ENCODE data around the gene UGGT1.
"Not testable (repeated sequence)": the region's sequence is repeated elsewhere in the genome, so short reads cannot be mapped to it uniquely, and the experiment has no call there.

The UGGT1 gene

DNA sequence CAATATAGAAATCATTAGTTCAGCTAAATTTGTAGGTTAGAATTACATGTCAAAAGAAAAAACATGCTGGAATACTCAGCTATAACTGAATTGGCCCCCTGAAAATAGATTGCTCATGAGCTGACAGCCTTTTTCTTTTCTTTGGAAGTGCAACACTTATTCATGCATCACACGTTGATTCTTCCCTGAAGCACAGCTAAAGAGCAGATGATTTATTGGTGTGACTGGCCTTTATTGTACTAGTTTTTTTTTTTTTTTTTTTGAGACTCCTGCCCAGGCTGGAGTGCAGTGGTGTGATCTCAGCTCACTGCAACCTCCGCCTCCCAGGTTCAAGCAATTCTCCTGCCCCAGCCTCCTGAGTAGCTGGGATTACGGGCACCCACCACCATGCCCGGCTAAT, 83.1 kb downstream of the UGGT1 start:
- DNase-seq, result not testable (repeated sequence)

GRCh38 chr2:128177315-128177714, 86.3 kb downstream of the UGGT1 start:
- no peak for DNase-seq

DNA sequence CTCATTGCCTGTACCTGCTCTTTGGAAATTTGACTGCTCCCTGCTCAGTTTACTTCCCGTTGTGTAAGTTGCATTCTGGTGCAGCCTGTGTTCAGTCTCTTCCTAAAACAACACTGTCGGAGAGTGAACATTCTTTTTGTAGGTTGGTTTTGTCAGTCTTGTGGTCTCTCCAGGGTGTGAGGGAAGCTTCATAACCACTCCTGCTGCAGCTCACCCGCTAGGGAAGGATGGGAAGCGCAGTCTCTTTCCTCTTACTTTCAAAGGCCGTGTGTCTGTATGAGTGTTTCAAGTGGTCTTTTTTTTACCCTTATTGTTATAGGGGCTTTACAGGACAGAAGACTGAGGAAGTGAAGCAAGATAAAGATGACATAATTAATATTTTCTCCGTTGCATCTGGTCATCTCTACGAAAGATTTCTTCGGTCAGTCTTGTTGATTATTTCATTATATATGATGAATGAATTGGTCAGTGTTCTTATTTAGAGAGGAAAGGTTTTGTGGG, 87.2 kb downstream of the UGGT1 start:
- no peak for DNase-seq

- DNase-seq, result peak in 42 of 56 donors; percentile 4 to 80 (median 40)
Measured at GRCh38 chr2:128178650-128179460, 87.9 kb downstream of the UGGT1 start.

DNA sequence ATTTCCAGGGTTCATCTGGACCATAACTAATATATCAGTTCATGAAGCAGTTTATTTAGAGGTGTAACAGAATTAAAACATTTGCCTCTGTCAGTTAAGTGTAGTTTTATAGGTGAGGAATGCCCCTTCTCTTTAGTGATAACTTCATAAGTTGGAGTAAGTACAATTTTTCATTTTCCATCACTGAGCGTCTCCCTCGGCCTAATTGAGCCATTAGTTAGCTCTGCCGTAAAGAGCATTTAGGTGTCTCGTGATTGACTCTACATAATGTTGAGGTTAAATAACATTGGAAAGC, 88.4 kb downstream of the UGGT1 start:
- no peak for DNase-seq

DNA sequence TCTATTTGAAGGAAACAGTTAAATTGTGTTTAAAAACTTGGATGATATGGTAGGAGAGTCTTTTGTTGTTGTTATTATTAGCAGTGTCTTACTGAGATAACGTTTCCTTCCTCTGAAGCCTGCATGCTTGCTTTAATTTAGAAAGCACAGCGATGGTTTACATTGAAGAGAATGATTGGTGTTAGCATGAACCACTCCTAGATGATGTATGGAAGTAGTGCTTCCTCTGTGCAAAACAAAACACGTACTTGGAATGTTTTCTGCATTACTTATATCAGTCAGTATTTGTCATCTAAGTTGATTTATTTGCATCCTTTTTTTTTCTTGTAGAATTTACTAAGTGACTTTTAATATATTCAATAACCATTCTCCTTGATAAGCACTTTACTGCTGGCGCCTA, 89.0 kb downstream of the UGGT1 start:
- no peak for DNase-seq

DNA sequence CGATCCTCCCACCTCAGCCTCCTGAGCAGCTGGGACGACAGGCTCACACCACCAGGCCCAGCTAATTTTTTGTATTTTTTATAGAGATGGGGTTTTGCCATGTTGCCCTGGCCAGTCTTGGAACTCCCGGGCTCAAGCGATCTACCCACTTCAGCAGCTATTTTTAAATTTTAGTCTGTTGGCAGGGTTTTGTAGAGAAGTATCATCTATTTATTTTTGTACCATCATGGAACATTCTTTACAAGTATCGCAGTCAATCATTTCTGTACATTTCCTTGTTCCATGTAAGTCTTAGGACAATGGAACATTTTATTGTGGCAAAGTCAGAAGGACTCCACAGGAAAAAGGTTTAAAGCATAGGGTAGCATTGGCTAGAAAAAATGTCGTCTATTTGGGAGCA, 94.6 kb downstream of the UGGT1 start:
- no peak for DNase-seq

DNA sequence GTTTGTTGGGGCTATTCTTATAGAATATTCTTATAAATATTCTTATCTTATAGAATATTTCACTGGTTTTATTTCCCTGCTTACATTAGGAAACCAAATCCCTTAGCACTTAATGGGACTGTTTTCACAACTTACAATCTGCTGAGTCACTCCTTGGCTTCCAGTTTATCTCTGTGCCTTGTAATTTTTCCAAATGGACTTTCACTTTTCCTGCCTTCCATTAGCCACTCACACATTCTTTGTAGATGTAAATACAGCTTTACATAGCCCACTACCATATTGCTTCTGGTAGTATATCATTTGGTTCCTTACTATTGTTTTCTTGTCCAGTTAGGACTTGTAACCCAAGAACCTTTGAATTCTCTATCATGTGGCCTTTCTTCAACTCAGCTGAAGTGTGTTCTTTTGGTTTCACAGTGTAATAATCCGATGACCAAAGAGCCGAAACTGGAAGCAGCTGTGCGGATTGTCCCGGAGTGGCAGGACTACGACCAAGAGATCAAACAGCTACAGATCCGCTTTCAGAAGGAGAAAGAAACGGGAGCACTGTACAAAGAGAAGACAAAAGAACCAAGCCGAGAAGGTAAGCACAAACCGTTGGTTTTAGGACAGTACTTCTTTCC, 96.1 kb downstream of the UGGT1 start:
- no peak for DNase-seq

DNA sequence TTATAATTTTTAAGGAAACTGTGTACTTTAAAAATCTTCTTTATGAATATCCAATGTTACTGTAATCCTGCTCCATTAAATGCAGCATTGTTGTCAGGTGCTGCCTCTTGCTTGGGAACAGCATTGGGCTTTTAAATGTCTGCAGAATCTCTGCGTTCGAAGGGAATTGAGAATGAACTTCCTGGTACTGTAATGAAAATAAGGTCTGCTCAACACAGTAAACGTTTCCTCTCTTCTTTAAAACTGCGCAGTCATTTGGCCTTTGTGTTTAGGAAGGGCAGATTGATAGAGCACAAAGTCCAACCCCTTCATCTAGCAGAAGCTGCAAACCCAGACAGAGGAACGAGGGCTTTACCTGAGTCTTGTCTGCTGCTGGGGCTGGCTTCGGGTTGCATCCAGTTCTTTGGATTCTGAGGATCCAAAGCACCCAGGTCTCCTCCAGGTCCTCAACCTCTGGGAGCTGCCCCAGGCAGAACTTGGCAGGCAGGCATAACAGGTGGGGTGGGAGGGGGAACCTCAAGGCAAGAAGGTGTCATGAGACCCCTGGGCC, 104.5 kb downstream of the UGGT1 start:
- DNase-seq, result no peak

- no peak for DNase-seq
Measured at GRCh38 chr2:128196026-128196425, 105.0 kb downstream of the UGGT1 start.

DNA sequence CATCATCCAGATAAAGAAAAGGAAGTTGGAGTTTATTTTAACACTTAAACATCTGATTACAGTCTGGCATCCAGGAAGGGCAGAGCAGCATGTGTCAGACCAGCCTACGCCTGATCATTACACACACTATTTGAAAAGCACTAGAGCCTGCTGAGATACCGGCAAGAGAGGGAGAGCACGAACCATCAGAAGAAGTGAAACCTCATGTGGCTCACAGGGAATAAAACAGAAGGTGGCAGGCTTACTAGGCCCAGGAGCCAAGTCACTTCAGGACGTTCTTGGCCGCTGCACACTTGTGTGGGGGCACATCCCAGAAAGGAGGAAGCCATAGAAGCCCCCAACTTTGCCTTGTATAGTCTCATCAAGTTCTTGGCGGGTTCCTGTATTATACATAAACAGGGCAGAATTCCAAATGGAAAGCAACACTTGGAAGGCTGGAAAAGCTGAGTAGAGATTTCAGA, 105.5 kb downstream of the UGGT1 start:
- no peak for DNase-seq

- DNase-seq, result no peak
Measured at GRCh38 chr2:128197059-128197458, 106.1 kb downstream of the UGGT1 start.

DNA sequence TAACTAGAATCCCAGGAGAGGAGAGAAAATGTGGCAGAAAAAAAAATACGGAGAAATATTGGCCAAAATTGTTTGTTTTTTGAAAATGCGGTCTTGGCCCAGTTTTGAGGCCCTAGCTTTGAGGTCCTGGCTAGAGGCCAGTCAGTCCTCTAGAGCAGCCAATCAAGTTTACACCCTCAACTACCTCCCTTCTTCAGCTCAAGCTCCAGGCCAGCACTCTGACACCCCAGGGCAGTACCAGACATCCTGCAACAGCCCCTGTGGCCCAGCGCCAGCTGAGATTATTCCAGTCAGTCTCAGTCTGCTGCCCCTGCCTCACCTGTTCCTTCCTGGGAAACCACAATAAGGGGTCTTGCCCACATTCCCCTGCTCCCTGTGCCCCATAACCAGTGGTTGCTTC, 107.7 kb downstream of the UGGT1 start:
- peak in 4 of 56 donors; percentile 9 to 23 (median 19) for DNase-seq

GRCh38 chr2:128199141-128199540, 108.1 kb downstream of the UGGT1 start:
- no peak for DNase-seq

GRCh38 chr2:128202791-128203190, 111.8 kb downstream of the UGGT1 start:
- no peak for DNase-seq

DNA sequence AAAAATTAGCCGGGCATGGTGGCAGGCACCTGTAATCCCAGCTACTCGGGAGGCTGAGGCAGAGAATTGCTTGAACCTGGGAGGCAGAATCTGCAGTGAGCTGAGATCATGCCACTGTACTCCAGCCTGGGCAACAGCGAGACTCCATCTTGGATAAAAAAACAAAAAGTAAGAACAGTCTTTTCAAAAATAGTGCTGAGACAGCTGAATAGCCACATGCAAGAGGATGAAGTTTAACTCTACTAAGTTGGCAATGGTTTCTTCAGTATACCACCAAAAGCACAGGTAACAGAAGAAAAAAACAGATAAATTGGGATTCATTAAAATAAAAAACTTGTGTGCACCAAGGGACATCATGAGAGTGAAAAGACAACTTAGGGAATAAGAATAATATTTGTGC, 115.2 kb downstream of the UGGT1 start:
- no peak for DNase-seq

DNA sequence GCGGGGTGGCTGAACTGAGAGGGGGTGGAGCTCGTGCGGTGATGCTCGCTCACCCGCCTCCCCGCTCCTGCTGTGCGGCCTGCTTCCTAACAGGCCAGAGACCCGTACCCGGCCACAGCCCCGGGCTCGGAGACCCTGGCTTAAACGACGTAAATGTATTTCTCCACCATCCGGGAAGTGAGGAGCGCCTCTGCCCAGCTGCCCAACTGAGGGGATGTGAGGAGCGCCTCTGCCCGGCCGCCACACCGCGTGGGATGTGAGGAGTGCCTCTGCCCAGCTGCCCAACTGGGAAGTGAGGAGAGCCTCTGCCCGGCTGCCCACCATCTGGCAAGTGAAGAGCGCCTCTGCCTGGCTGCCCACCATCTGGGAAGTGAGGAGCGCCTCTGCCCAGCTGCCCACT, 117.0 kb downstream of the UGGT1 start:
- DNase-seq, result no peak

GRCh38 chr2:128208631-128209324, 117.8 kb downstream of the UGGT1 start:
- DNase-seq, result not testable (repeated sequence)

GRCh38 chr2:128214251-128214650, 123.3 kb downstream of the UGGT1 start:
- DNase-seq, result no peak

- no peak for DNase-seq
Measured at GRCh38 chr2:128214866-128215460, 124.0 kb downstream of the UGGT1 start.

- DNase-seq, result no peak
Measured at GRCh38 chr2:128215897-128216642, 125.1 kb downstream of the UGGT1 start.
